H1 (cell line): ENCODE data around the gene OTOF. TPM values are rescaled to one million over a fixed set of nuclear protein-coding genes. Genes with fewer than 3 reads are reported as not detected.

ENCODE experiments used
- CTCF ChIA-PET: fragments of 300-600 bp; sonication (Branson Sonifier 250); formaldehyde crosslinking; loops from one replicate; lab custom pipeline; 2021; ENCODE audit not compliant: partially characterized antibody; lab: Charles Lee
- POLR2A ChIA-PET: fragments of 300-600 bp; sonication (Branson Sonifier 250); formaldehyde crosslinking; loops from one replicate; lab custom pipeline; 2021; ENCODE audit warnings: inconsistent platforms; ENCODE audit not compliant: partially characterized antibody; lab: Charles Lee
- DNase-seq, 2 experiments: peaks; one replicate each; pipeline versions ENCODE4 v3.0.0 to v3.0.0-alpha.2; 2010 to 2022; ENCODE audit warnings: low spot score in 2 of 2, low read depth in 1 of 2, mixed read lengths in 1 of 2
- FAIRE-seq: peaks from 2 replicates; lab custom pipeline; 2011; peaks lifted over from hg19 to GRCh38; lab: Jason Lieb, UNC
- H2AFZ ChIP-seq: 2 replicates; pipeline ENCODE4 v1.8.1; 2012; ENCODE audit warnings: low read length, inconsistent platforms
- H2AK5ac ChIP-seq: 2 replicates; pipeline ENCODE4 v1.6.1; 2013; ENCODE audit warnings: low read depth, low read length
- H2BK120ac ChIP-seq: replicated peaks from 2 replicates; pipeline ENCODE3; 2013; ENCODE audit warnings: low read depth, low read length, inconsistent platforms
- H2BK12ac ChIP-seq: 2 replicates; pipeline ENCODE4 v1.6.1; 2013; ENCODE audit warnings: low read depth, low read length
- H2BK15ac ChIP-seq: 2 replicates; pipeline ENCODE4 v1.6.1; 2013; ENCODE audit warnings: low read length
- H2BK20ac ChIP-seq: 2 replicates; pipeline ENCODE4 v1.6.1; 2013; ENCODE audit warnings: low read length
- H2BK5ac ChIP-seq: 2 replicates; pipeline ENCODE4 v1.6.1; 2013; ENCODE audit warnings: low read depth, low read length
- H3K14ac ChIP-seq: 2 replicates; pipeline ENCODE4 v1.6.1; 2013; ENCODE audit warnings: inconsistent platforms; ENCODE audit not compliant: insufficient read length
- H3K18ac ChIP-seq: 2 replicates; pipeline ENCODE4 v1.6.1; 2013; ENCODE audit warnings: low read length; ENCODE audit errors: extremely low read depth
- H3K23ac ChIP-seq: 2 replicates; pipeline ENCODE4 v1.6.1; 2013; ENCODE audit warnings: inconsistent platforms; ENCODE audit not compliant: insufficient read length
- H3K23me2 ChIP-seq: 2 replicates; pipeline ENCODE4 v1.6.1; 2013; ENCODE audit warnings: low read depth, low read length
- H3K27ac ChIP-seq: 2 replicates; pipeline ENCODE4 v1.6.1; 2011; ENCODE audit warnings: low read depth, low read length, inconsistent platforms
- H3K27me3 ChIP-seq, 4 experiments: replicated peaks in 1 of 4; 1 replicate in 1 of 4; 2 replicates in 3 of 4; pipeline versions ENCODE4 v1.6.1 to v1.8.1; 2011 to 2013; ENCODE audit warnings: low read length in 3 of 4, mild to moderate bottlenecking in 3 of 4, inconsistent platforms in 2 of 4, mixed read lengths in 2 of 4, moderate library complexity in 1 of 4; ENCODE audit not compliant: control insufficient read depth in 3 of 4, insufficient read depth in 3 of 4; ENCODE audit errors: extremely low read depth in 1 of 4
- H3K36me3 ChIP-seq, 4 experiments: 2 replicates each; pipeline versions ENCODE4 v1.6.1 to v1.8.1; 2011 to 2013; ENCODE audit warnings: mild to moderate bottlenecking in 4 of 4, low read length in 3 of 4, moderate library complexity in 2 of 4, control low read depth in 1 of 4, inconsistent platforms in 1 of 4; ENCODE audit not compliant: insufficient read depth in 4 of 4, control insufficient read depth in 2 of 4
- H3K4ac ChIP-seq: replicated peaks from 2 replicates; pipeline ENCODE3; 2013; ENCODE audit warnings: low read length, low read depth, mixed read lengths, inconsistent platforms; ENCODE audit not compliant: insufficient read length
- H3K4me1 ChIP-seq, 4 experiments: replicated peaks in 1 of 4; 1 replicate in 1 of 4; 2 replicates in 3 of 4; pipeline versions ENCODE4 v1.6.1 to v1.8.1; 2011 to 2013; ENCODE audit warnings: low read length in 3 of 4, inconsistent platforms in 2 of 4, mixed read lengths in 1 of 4; ENCODE audit not compliant: insufficient read depth in 4 of 4, control insufficient read depth in 3 of 4
- H3K4me2 ChIP-seq, 2 experiments: 2 replicates each; pipeline versions ENCODE4 v1.6.1 to v1.8.1; 2011 to 2013; ENCODE audit warnings: low read depth in 2 of 2, low read length in 2 of 2, control low read depth in 1 of 2, inconsistent platforms in 1 of 2, mild to moderate bottlenecking in 1 of 2; ENCODE audit not compliant: insufficient read depth in 1 of 2
- H3K4me3 ChIP-seq, 4 experiments: fragments of 200-600, 300-600 bp in 1 of 4; sonication (generic), shearing (Covaris generic), sonication (Bioruptor Twin) in 1 of 4; 2 replicates each; pipeline versions ENCODE4 v1.5.1 to v1.8.1; 2011 to 2016; ENCODE audit warnings: low read length in 4 of 4, low read depth in 3 of 4, control low read depth in 2 of 4, inconsistent platforms in 2 of 4, mild to moderate bottlenecking in 2 of 4, mixed read lengths in 1 of 4, moderate library complexity in 1 of 4; ENCODE audit not compliant: insufficient read depth in 2 of 4; ENCODE audit errors: extremely low read depth in 1 of 4
- H3K56ac ChIP-seq: replicated peaks from 2 replicates; pipeline ENCODE3; 2013; ENCODE audit warnings: low read depth, mild to moderate bottlenecking, mixed read lengths, low read length, inconsistent platforms; ENCODE audit not compliant: insufficient read length
- H3K79me1 ChIP-seq: 2 replicates; pipeline ENCODE4 v1.6.1; 2013; ENCODE audit warnings: low read depth, low read length, control low read depth
- H3K79me2 ChIP-seq, 2 experiments: 2 replicates each; pipeline versions ENCODE4 v1.6.1 to v1.8.1; 2012 to 2013; ENCODE audit warnings: low read length in 2 of 2, mild to moderate bottlenecking in 2 of 2, inconsistent platforms in 1 of 2; ENCODE audit not compliant: insufficient read depth in 2 of 2, control insufficient read depth in 1 of 2
- H3K9ac ChIP-seq, 4 experiments: replicated peaks in 1 of 4; 1 replicate in 1 of 4; 2 replicates in 3 of 4; pipeline versions ENCODE4 v1.6.1 to v1.8.1; 2011 to 2013; ENCODE audit warnings: low read depth in 3 of 4, low read length in 3 of 4, control low read depth in 2 of 4, mild to moderate bottlenecking in 2 of 4, moderate library complexity in 2 of 4, inconsistent platforms in 1 of 4; ENCODE audit errors: extremely low read depth in 1 of 4
- H3K9me3 ChIP-seq, 2 experiments: 2 replicates each; pipeline versions ENCODE4 v1.6.1 to v1.8.1; 2012 to 2013; ENCODE audit warnings: mild to moderate bottlenecking in 2 of 2, moderate library complexity in 2 of 2, control low read depth in 1 of 2, inconsistent platforms in 1 of 2, low read depth in 1 of 2, low read length in 1 of 2, mixed read lengths in 1 of 2; ENCODE audit not compliant: insufficient read depth in 2 of 2
- H4K20me1 ChIP-seq, 2 experiments: replicated peaks in 1 of 2; 2 replicates each; pipeline versions ENCODE3 to v1.8.1; 2011 to 2013; ENCODE audit warnings: inconsistent platforms in 2 of 2, low read length in 2 of 2, mild to moderate bottlenecking in 1 of 2; ENCODE audit not compliant: insufficient read depth in 2 of 2, control insufficient read depth in 1 of 2
- H4K5ac ChIP-seq: 2 replicates; pipeline ENCODE4 v1.6.1; 2013; ENCODE audit warnings: low read length, low read depth, mixed read lengths, inconsistent platforms; ENCODE audit not compliant: insufficient read length
- H4K8ac ChIP-seq: 2 replicates; pipeline ENCODE4 v1.8.0; 2013; ENCODE audit warnings: mild to moderate bottlenecking, moderate library complexity, low read length, inconsistent platforms; ENCODE audit not compliant: insufficient read depth; ENCODE audit errors: extremely low read depth
- H4K91ac ChIP-seq: replicated peaks from 2 replicates; pipeline ENCODE3; 2013; ENCODE audit warnings: low read length, mixed read lengths, inconsistent platforms; ENCODE audit not compliant: insufficient read length
- BRCA1 ChIP-seq: IDR thresholded peaks from 2 replicates; pipeline ENCODE4 v1.6.1; 2012; ENCODE audit warnings: low read depth, low read length, improper control_type of control experiment
- CBX8 ChIP-seq: fragments of 300-800, 300-1000 bp; sonication (generic); IDR thresholded peaks from 2 replicates; pipeline ENCODE4 v1.7.1; 2016; ENCODE audit warnings: low read depth, low read length, borderline replicate concordance
- CHD2 ChIP-seq: IDR thresholded peaks from 2 replicates; pipeline ENCODE4 v1.6.1; 2012; ENCODE audit warnings: low read length, improper control_type of control experiment
- GABPA ChIP-seq: IDR thresholded peaks from 2 replicates; pipeline ENCODE4 v1.6.1; 2011; ENCODE audit warnings: mild to moderate bottlenecking, low read length, moderate library complexity, borderline replicate concordance; ENCODE audit not compliant: insufficient read depth
- GTF2F1 ChIP-seq: IDR thresholded peaks from 2 replicates; pipeline ENCODE4 v1.6.1; 2012; ENCODE audit warnings: low read depth, low read length, improper control_type of control experiment, borderline replicate concordance
- HDAC2 ChIP-seq, 2 experiments: fragments of 300-600 bp in 1 of 2; sonication (generic) in 1 of 2; IDR thresholded peaks; 2 replicates each; pipeline ENCODE4 v1.6.1; 2011 to 2012; ENCODE audit warnings: low read depth in 2 of 2, low read length in 2 of 2, mild to moderate bottlenecking in 2 of 2, moderate library complexity in 2 of 2, borderline replicate concordance in 1 of 2, inconsistent platforms in 1 of 2
- JUN ChIP-seq: IDR thresholded peaks from 2 replicates; pipeline ENCODE4 v1.6.1; 2011; ENCODE audit warnings: low read depth, mild to moderate bottlenecking, improper control_type of control experiment, low read length
- PHF8 ChIP-seq: fragments of 200-600 bp; sonication (generic); conservative IDR thresholded peaks from 2 replicates; pipeline ENCODE4 v1.7.1; 2012; ENCODE audit warnings: low read depth, mild to moderate bottlenecking, inconsistent platforms, low read length, moderate library complexity
- RAD21 ChIP-seq, 2 experiments: IDR thresholded peaks in 1 of 2; conservative IDR thresholded peaks in 1 of 2; 2 replicates each; pipeline ENCODE4 v1.6.1; 2011; ENCODE audit warnings: low read depth in 2 of 2, low read length in 2 of 2, improper control_type of control experiment in 1 of 2, inconsistent platforms in 1 of 2, mild to moderate bottlenecking in 1 of 2, moderate library complexity in 1 of 2
- RNF2 ChIP-seq: fragments of 200-900, 300-1000 bp; sonication (generic); IDR thresholded peaks from 2 replicates; pipeline ENCODE4 v1.7.1; 2016; ENCODE audit warnings: borderline replicate concordance, low read depth, mild to moderate bottlenecking, antibody characterized with exemption, low read length; ENCODE audit not compliant: poor library complexity, severe bottlenecking; ENCODE audit errors: missing control alignments
- SAP30 ChIP-seq: fragments of 300-600 bp; sonication (generic); IDR thresholded peaks from 2 replicates; pipeline ENCODE4 v1.7.1; 2012; ENCODE audit warnings: low read length, moderate library complexity, mild to moderate bottlenecking, inconsistent platforms; ENCODE audit not compliant: insufficient read depth, insufficient replicate concordance
- SRF ChIP-seq: IDR thresholded peaks from 2 replicates; pipeline ENCODE4 v1.6.1; 2011; ENCODE audit warnings: mild to moderate bottlenecking, low read depth, low read length, moderate library complexity
- WGBS, 2 experiments: shearing (Covaris generic) in 1 of 2; methylation state at CpG; one replicate each; pipeline versions ENCODE4 v1.1.6 to v1.1.7; 2013 to 2015; ENCODE audit warnings: low lambda C conversion rate in 2 of 2, mixed read lengths in 2 of 2, inconsistent platforms in 1 of 2, low coverage in 1 of 2, missing lambda C conversion rate in 1 of 2; ENCODE audit not compliant: insufficient replicate concordance in 2 of 2, insufficient coverage in 1 of 2, insufficient read length in 1 of 2; ENCODE audit errors: extremely low coverage in 1 of 2, missing lambda C conversion rate in 1 of 2; 5-methylcytosine and 5-hydroxymethylcytosine counted together
- polyA plus RNA-seq, 7 experiments: library from polyadenylated mRNA; depleted of rRNA in 3 of 7; stranded (reverse) in 5 of 7; unstranded in 2 of 7; fragments of >200 nt in 5 of 7; fragments of 200-250 nt in 2 of 7; gene quantifications; 1 replicate in 5 of 7; 2 replicates in 1 of 7; 4 replicates in 1 of 7; pipeline versions ENCODE4 v1.2.1 to v1.2.3, GENCODE V29; 2011 to 2013; ENCODE audit warnings: missing spikeins in 2 of 7, mixed read lengths in 2 of 7
- total RNA-seq: library from RNA; stranded (reverse); fragmentation: NEBNext Ultra II Directional; extraction: Animal tissue kit (Norgen Biotek cat#: 25700); gene quantifications from 2 replicates; pipeline ENCODE4 v1.2.1, GENCODE V29; 2021

Gene OTOF
- total and polyA plus RNA-seq, 2 of the 8 experiments (the other 6 are each of a cell fraction or from before 2014, with no cell fraction given) = 0.06 TPM; not detected in 1

- H4K20me1 ChIP-seq = no peaks in the 10 kb centered on the region
- no peak overlapping the region for H2BK15ac ChIP-seq
- ChIA-PET POLR2A (interaction anchor here (0.8 kb wide), 1 partner anchor 219 kb away, joined by 3 read pairs; no protein-coding TSS in a partner anchor), CTCF (interaction anchor here (0.8 to 7.5 kb wide), 13 partner anchors 8 to 69 kb away, joined by 3 to 97 read pairs (median 4); a partner anchor contains a TSS)
- no peak overlapping the region for H3K14ac ChIP-seq
- no peak overlapping the region for H3K18ac ChIP-seq
- H3K4me1 ChIP-seq = no peaks in the 10 kb centered on the region
- H4K5ac ChIP-seq = no peak overlapping the region
- H3K27ac ChIP-seq = no peak overlapping the region
- H3K9me3 ChIP-seq = no peaks in the 10 kb centered on the region
- H3K4me3 ChIP-seq = no peak overlapping the region
- peaks cover 4% of the 10 kb centered on the region; the same call in 1 of the 2 replicates for H3K23me2 ChIP-seq
- H2BK120ac ChIP-seq = no peak overlapping the region
- H2BK12ac ChIP-seq = no peak overlapping the region
- no peak overlapping the region for H4K91ac ChIP-seq
- no peak overlapping the region for H2AK5ac ChIP-seq
- H3K9ac ChIP-seq = no peak overlapping the region
- no peaks in the 10 kb centered on the region for H3K27me3 ChIP-seq
- no peak for DNase-seq
- H2BK5ac ChIP-seq = no peak overlapping the region
- H3K4ac ChIP-seq = no peak overlapping the region
- no peak overlapping the region for H3K56ac ChIP-seq
- no peaks in the 10 kb centered on the region for H3K79me1 ChIP-seq
- no peak overlapping the region for H3K4me2 ChIP-seq
- no peak for FAIRE-seq
- no peak overlapping the region for H2AFZ ChIP-seq
- no peaks in the 10 kb centered on the region; a peak in 1 of 8 replicates for H3K36me3 ChIP-seq
- 96% methylated on average over 7 of the region's 7 CpGs; no CpG with 5 or more reads in 1 of the 2 experiments for WGBS, 2 experiments
- H2BK20ac ChIP-seq = no peak overlapping the region
- no peak overlapping the region for H4K8ac ChIP-seq
- no peak overlapping the region for H3K23ac ChIP-seq
- no peaks in the 10 kb centered on the region for H3K79me2 ChIP-seq
- no peak for TF ChIP-seq SRF
- no peak for TF ChIP-seq GTF2F1
- no peak for TF ChIP-seq GABPA
- no peak for TF ChIP-seq RAD21 (IDR thresholded peaks at IDR 0.05 in 1 of 2, conservative IDR thresholded peaks at IDR 0.05 in 1 of 2; ENCODE audit: low read depth in 2 of 2, low read length in 2 of 2)
- no peak for TF ChIP-seq RNF2
- no peak for TF ChIP-seq SAP30
- TF ChIP-seq PHF8 = no peak
- no peak for TF ChIP-seq JUN
- TF ChIP-seq CHD2 = no peak
- no peak for TF ChIP-seq HDAC2 (IDR thresholded peaks at IDR 0.05; ENCODE audit: borderline replicate concordance in 1 of 2, low read depth in 2 of 2, low read length in 2 of 2)
- no peak for TF ChIP-seq CBX8
- TF ChIP-seq BRCA1 = no peak
Measured at GRCh38 chr2:26522751-26523171, 44.8 kb upstream of the OTOF start.
